GM13977 (cell line): Measurements from ENCODE around the gene LARP1.
A peak's percentile ranks its signal among the peaks of the same experiment; 100 is the strongest.
"Not testable (repeated sequence)": the region's sequence is repeated elsewhere in the genome, so short reads cannot be mapped to it uniquely, and the experiment has no call there.

Source experiments
- DNase-seq: peaks from one replicate; pipeline ENCODE4 v3.0.0; 2012; ENCODE audit warnings: low spot score
- in situ Hi-C: fragments of 300-500 bp; cut with MboI; formaldehyde crosslinking; loops from one replicate; pipeline ENCODE4 v1.12.0; 2022; ENCODE audit warnings: low sequenced_read_pairs, low pct_unique_long_range_greater_than_20kb, mixed read lengths, inconsistent platforms; ENCODE audit not compliant: unreplicated experiment
- TF ChIP-seq, protein P1 (sequence below): IDR thresholded peaks from 2 replicates; pipeline ENCODE4 v1.5.1; 2012; ENCODE audit warnings: mild to moderate bottlenecking, control low read depth; ENCODE audit not compliant: insufficient read depth; ENCODE audit errors: extremely low read depth, missing control alignments

The LARP1 gene

DNA sequence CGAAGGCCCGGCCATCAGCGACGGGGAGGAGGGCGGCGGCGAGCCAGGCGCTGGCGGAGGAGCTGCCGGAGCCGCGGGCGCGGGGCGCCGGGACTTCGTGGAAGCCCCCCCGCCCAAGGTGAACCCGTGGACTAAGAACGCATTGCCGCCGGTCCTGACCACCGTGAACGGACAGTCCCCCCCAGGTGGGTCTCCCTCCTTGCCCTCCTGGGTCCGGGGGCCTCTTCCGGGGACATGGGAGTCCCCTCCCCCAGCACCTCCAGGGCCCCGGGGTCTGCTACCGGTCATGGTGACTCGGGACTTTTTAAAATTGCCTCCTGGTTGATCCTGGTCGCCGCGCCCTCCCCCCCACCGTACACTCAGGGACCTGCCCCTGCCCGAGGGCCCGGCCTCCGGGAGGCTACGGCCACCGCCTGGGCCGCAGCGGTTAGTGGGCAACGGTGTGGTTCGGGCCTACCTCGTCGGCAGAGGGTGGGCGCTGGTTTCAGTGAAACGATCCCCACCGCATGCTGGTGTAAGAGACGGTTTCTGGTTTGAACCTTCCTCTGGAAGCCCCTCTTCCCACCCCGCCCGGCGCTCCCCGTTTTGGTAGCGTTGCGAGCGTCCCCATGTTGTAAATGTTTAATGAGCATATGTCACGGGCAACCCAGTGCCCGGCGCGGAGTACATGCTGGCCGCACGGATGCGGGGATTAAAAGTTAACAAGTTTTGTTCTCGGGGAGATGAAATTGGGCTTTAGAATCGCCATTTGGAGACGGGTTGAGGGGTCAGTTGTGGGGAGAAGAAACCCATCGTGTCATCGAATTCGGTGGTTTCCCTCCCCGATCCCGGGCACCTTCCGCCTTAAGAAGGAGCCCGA, 1.1 kb downstream of the LARP1 start:
- DNase-seq: no peak
- TF ChIP-seq, protein P1, sequence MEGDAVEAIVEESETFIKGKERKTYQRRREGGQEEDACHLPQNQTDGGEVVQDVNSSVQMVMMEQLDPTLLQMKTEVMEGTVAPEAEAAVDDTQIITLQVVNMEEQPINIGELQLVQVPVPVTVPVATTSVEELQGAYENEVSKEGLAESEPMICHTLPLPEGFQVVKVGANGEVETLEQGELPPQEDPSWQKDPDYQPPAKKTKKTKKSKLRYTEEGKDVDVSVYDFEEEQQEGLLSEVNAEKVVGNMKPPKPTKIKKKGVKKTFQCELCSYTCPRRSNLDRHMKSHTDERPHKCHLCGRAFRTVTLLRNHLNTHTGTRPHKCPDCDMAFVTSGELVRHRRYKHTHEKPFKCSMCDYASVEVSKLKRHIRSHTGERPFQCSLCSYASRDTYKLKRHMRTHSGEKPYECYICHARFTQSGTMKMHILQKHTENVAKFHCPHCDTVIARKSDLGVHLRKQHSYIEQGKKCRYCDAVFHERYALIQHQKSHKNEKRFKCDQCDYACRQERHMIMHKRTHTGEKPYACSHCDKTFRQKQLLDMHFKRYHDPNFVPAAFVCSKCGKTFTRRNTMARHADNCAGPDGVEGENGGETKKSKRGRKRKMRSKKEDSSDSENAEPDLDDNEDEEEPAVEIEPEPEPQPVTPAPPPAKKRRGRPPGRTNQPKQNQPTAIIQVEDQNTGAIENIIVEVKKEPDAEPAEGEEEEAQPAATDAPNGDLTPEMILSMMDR: no peak
- in situ Hi-C loops: no loop called here

DNA sequence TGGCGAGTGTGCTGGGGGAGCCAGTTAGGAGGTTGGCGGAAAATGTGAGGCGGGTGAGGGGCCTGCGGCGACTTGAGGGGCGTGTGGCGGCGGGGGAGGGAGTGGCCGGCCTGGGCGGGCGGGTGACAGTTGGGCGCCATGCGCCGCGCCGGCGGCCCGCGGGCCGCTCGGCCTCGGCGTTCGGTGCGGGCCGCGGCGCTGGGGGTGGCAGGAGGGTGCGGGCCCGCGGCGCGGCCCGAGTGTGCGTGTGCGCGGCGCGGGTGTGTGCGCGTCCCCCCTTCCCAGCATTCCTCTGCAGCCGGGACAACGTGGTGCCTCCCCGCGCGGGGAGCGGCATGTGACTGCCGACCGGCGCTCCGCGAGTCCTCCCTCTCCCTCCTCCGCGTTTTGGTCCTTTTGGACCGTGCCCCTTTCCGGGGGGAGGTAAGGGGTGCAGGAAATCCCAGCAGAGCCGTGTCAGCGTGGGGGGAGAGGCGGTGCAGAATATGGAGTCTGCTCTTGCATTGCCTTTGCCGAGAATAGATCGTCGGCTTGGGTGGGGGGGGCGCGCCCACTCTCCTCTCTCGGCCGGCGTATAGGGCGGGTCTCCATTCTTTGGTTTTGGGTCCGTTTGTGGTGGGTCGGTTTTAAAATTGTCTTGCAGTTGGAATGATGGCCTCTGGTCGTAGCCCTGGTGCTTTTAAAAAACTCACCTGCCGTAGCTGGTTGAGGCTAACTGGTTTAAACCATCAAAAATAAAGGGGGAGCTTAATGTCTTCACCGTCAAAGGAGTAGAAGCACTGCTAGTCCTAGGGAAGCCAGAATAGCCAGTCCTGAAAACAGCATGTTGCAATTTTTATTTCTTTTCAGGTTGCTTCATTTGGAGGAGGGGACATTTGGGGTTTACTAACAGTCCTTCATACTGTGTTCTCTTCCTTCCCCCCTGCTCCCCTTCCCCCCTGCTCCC, 2.0 kb downstream of the LARP1 start:
- DNase-seq: peak; percentile 59
- in situ Hi-C loops: no loop called here
- TF ChIP-seq, protein P1: no peak

DNA sequence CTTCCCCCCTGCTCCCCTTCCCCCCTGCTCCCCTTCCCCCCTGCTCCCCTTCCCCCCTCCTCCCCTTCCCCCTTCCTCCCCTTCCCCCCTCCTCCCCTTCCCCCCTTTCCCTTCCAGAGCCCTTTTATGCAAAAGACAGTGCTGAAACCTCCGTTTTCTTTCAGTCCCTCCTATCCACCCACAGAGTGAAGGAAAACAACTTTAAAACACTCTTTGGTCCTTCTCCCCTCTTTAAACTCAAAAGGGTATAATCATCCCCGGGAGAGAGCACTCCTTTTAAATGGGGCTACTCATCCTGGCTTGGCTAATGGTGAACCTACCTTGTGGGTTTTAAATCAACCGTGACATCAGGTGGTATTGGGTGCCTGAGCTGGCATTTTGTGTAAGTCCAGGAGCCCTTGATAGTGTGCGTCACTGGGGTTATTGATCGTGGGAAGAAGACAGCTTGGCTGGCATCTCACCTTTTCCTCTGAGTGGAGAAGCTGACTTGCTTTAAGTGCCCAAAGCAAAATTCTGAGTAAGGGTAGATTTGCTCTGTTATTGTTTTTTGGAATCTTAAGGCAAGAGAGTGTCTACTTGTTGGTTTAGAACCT, 2.7 kb downstream of the LARP1 start:
- in situ Hi-C loops: no loop called here
- TF ChIP-seq, protein P1: no peak
- no peak for DNase-seq

DNA sequence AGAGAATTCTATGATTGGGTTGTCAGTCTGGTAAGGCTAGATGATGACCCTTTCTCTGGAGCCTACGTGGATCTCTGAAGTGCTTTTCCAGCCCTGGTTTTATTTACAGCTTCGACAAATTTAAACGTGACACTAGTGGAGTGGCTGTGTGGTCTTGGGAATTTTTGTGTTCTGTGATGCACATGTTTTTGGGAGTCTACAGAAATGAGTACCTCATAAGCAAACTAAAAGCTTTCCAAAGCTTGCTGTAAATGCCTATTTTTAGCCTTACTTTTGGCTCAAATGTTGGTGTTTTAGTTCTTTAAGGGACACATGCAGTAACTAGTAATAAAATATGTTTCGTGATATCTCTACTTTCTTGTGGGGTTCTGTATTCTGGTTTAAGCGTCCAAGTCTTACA, 3.3 kb downstream of the LARP1 start:
- in situ Hi-C loops: no loop called here
- no peak for DNase-seq
- TF ChIP-seq, protein P1: no peak

DNA sequence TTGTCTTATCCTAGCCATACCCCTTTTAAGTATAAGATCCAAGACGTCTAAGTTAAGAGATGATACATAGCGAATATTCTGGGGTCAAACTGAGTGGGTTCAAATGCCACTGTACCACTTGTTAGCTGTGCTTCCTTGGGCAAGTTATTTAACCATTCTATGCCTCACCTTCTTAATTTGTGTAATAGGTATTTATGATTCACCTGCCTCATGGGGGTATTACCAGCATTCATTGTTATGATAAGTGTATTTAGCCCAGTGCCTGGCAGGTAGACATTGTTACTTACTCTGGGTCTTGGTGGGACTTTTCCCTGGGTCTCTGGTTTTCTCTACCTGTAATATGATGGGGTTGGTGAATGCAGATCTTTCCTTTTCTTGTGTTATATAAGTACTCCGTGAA, 3.8 kb downstream of the LARP1 start:
- DNase-seq: no peak
- in situ Hi-C loops: no loop called here
- TF ChIP-seq, protein P1: no peak

DNA sequence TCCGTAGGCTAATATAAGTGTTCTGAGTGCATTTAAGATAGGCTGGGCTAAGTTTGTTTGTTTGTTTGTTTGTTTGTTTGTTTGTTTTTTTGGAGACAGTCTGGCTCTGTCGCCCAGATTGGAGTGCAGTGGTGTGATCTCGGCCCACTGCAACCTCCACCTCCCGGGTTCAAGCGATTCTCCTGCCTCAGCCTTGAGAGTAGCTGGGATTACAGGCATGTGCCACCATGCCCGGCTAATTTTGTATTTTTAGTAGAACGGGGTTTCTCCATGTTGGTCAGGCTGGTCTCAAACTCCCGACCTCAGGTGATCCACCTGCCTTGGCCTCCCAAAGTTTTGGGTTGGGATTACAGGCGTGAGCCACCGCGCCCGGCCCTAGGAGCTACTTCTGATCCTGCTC, 4.7 kb downstream of the LARP1 start:
- DNase-seq, in situ Hi-C loops: not testable (repeated sequence)
